Activated CD4-positive, alpha-beta T cell treated with anti-CD3 and anti-CD28 coated beads, Interleukin-2, amount 50 U/mL, for 16 hours (primary cell): ENCODE measurements around the gene BABAM2.
"Not testable (repeated sequence)": the region's sequence is repeated elsewhere in the genome, so short reads cannot be mapped to it uniquely, and the experiment has no call there.

Experiments
- DNase-seq: peaks from one replicate; pipeline ENCODE4 v3.0.0-alpha.2; 2020

The BABAM2 gene

DNA sequence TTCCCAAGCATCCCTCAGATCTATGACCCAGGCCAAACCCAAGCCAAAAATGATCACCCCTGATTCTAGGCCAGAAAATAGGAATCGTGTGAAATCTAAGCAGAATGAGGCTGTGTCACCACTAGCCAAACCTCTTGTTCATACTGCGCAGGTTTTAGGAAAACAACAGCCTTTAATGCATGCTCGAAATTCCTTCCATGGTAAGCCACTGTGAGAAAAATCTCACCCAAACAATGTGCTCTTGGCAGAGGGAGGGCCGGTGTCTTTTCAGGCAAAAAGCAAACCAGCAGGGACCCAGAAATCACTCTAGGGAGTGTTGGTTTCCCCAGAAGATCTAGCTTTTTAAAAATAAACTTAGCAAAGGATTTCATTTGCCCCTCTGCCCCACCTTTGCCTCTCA lies 430.9 kb downstream of the BABAM2 start:
- DNase-seq: no peak

DNA sequence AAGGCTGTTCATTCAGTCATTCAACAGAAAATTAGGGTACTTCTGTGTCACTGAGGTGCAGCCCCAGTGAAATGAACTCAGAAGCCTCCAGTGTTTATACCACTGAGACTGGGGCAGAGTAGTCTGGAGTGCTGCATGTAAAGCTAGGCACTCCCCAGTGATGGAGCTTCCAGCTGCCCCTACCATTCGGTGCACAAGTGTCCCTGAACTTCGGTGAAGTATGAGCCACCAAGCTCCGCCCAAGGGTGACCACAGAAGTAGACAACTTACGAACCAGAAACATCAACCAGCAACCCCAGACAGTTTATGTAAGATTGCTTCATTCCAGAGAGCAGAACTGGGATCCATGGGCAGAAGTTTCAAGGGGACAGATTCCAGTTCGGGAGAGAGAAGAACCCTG lies 431.5 kb downstream of the BABAM2 start:
- no peak for DNase-seq

DNA sequence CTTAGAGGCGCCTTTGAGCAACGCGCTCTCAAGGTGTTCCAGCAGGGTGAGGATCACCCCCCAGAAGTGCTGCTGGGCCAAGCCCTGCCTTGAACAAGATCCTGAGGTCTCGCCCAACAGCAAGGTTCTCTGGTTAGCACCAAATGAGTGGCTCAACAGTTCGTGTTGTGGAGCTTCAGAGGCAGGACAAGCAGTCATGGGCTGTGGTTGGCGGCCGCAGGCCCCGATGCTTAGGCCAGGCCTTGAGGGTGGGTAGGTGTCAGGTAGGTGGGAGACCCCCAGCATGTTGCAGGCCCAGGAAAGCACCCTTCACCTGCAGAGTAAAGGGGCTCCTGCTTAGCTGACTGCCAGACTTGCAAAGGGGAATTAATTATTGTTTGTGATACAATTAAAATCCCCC lies 431.9 kb downstream of the BABAM2 start:
- DNase-seq: no peak

DNA sequence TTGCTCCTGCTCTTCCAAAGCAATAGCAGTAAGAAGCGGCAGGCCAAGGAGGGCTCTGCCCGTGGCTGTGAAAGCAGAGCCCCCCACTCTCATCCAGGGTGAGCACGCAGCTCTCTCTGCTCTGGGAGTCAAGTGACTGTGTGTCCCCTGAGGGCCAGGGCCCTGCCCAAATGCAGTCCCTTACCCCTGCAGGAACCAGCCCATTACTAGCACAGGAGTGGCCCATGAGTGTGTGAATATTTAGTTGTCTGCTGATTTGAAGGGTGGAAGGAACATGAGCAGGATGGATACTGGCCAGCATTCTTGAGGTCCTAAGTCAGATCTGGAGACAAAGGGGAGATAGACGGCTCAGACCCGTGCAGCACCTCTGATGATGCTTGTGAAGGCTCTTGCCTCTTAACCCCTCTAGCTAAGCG lies 432.5 kb downstream of the BABAM2 start:
- no peak for DNase-seq

DNA sequence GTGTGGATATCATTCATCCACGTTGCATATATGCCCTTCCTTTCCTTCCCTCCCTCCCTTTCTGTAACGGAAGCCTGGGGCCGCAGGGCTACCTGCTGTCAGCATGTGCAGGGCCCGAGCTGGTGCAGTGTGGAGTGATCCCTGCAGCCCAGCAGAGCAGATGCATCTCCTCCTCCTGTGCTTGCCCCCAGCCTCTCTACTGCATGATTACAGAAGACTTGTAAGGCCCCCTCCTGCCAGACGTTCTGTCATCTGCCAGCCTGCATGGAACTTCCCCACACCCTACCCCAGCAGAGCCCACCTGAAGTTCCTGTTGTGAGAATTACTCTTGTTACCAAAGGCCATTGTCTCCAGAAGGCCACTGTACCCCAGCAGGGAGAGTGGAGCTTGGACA lies 434.6 kb downstream of the BABAM2 start:
- no peak for DNase-seq

DNA sequence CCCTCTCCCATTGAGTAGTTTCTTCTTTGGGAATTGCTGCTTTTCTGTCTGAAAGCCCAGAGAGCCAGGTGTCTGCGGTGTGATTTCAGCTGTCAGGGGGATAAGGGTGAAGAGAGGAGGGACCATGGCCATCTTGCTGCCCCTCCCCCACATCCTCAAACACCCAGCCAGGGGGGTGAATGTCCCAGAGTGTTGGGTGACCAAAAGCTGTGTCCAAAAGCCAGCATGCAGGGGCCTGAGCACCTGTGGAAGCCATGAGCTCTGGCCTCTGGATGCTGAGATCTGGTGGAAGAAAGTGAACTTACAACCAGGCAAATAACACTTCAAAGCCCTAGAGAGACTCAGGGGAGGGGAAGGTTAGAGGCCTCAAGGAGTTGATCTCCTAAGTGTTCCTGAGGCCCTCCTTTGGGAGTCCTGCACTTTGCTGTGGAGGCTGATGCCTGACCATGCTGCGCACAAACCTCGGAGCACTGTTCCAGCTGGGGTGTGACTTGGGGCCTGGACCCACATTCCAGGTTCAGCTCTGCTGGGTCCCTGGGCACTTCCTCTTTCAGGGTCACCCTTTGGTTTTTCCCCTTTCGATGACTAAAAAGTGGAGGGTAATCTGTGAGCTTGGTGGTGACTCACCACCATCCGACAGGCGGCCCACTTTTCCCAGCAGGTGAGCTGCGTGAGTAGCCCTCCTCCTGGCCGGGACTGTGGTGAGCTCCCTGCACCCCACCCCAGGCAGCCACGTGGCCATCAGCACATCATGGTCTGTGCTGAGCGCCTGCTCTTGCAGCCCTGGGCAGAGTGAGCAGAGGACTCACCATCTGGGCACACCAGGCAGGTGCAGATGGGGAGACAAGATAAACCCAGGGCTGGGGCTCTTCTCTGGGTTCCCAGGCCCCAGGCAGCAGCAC lies 435.3 kb downstream of the BABAM2 start:
- peak; percentile 62 for DNase-seq

DNA sequence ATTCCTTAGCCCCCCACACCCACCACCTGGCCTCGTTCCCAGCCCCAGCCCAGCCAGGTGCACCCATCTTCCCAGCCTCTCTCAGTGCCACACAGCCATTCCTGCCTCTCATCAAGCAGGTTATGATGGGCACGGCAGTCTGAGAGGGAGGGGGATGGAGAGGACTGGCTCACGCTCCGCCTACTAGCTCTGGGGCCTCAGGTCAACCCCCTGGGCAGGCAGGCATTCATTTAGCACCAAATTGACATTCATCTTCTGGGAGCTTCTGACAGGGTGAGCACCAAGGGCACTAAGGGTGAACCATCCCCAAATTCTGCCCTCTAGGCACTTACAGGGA lies 435.9 kb downstream of the BABAM2 start:
- DNase-seq: no peak

DNA sequence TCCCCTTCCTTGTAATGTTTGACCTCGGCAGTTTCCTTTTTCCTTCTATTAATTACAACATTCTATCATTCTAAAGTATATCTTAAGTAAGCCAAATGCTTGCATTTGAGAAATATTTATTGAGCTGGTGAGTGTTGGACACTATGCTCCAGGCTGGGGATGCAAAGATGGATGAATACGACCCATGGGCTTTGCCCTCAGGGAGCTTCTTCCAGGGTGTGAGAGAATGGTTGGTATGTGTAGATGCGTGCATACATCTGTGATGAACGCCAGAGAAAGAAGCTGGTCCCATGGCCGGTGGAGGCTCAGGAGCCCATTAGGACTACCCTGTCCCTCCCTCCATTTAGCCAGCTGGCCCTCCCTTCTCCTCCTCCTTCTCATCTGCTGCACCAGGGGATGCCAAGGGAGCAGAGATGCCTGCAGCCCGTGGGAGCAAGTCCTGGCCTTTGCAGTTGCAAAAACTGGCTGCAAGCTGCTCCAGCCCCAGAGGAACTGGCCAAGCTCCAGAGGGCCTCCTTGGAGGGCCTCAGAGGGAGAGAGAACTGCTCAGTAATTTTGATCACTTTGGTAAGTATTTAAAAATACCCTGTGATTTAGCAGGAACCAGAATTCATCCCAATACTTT lies 436.5 kb downstream of the BABAM2 start:
- DNase-seq: no peak

DNA sequence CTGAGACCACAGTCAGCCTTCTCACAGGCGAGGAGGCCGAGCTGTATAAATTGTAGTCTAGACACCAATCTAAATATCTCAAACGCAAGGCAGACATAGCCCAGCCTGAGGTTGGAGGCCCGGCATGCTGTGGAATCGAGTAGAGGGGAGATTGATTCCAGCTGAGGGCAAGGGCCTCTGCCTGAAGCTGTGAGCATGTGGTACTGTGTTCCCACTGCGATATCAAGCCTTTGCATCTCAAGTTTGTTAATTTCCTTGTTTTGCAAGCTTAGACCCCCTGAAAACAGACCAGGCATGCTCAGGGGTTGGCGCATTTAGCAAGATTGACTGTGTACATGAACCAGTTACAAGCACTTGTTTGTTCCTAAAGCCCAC lies 437.0 kb downstream of the BABAM2 start:
- no peak for DNase-seq

DNA sequence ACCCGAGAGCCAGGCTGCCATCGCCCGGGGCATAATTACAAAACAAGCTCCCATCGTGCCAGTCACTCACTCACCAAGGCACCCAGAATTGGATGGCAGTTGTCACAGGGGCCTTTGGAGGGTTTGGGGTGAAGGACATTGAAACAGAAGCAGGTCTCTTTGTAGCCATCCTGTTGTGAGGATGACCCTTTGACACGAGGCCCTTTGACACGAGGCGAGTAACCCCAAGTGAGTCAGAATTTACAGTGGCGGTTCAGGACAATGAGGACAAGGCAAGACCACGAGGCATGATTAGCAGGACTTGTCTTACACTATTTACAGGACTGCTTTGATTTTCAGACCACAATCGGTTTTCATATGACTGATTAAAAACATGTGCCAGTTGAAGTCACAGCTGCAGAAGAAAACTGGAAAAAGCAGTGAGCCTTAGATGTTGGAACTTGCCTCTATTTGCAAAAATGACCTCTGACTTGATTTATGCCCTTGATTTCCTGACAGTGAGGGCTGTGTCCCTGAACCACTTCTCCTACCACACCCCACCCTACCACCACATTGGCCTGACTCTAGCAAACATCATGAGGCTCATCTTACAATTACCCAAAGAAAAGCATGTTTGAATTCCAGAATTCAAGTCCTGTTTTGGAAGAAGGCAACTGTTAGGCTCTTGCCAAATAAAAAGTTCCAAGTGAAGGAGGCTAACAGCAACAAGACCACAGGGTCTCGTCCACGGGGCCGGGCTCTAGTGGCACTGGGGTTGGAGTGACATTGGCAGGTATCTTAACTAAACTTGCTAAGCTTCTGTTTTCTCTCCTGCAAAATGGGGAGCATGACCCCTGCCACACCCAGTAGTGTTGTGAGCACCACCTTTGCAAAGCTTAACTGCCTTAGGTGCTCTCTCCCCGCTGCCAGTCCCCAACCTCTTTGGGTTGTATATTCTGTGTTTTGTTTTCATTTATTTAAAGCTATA lies 437.7 kb downstream of the BABAM2 start:
- peak; percentile 58 for DNase-seq

DNA sequence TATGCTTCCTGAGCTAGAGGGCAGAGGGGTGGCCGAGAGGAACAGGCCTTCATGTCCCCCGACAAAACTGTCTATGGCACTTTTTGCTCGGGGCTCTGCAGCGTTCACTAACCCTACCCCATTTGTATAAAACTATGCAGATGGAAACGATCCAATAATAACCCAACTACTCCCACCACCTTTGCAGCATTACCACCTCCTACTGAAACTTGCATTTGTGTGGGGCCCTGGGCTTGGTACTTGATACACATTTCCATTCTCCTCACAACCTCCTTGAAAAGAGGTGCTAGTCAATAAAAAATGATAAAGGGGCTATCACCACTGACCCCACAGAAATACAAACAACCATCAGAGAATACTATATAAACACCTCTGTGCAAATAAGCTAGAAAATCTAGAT lies 438.7 kb downstream of the BABAM2 start:
- DNase-seq: no peak

DNA sequence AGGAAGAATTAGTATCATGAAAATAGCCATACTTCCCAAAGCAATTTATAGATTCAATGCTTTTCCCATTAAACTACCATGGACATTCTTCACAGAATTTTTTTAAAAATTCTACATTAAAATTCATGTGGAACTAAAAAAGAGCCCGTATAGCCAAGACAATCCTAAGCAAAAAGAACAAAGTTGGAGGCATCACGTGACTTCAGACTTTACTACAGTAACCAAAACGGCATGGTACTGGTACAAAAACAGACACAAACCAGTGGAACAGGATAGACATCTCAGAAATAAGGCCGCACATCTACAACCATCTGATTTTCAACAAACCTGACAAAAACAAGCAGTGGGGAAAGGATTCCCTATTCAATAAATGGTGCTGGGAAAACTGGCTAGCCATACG lies 440.2 kb downstream of the BABAM2 start:
- not testable (repeated sequence) for DNase-seq

DNA sequence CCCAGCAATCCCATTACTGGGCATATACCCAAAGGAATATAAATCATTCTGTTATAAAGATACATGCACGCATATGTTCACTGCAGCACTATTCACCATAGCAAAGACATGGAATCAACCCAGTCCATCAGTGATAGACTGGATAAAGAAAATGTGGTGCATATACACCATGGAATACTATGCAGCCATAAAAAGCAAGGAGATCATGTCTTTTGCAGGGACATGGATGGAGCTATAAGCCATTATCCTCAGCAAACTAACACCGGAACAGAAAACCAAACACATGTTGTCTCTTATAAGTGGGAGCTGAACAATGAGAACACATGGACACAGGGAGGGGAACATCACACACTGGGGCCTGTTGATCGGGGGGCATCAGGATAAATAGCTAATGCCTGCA lies 441.3 kb downstream of the BABAM2 start:
- not testable (repeated sequence) for DNase-seq

DNA sequence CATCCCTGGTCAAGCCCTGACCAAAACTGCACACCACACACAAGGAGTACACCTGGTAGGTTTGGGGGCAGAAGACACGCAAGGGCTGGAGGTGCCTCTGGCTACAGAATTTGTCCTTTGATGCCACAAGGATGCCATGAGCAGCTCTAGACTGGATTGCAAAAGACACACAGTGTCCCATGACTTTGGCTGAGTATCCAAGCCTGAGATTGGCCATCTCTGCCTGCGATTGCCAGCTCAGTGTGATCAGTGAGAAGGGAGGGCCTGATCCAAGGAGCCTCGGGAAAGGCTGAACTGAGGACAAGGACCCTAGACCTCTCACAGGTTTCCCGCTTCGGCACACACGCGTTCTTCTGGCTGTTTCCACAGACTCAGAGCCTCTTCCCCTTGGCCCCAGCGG lies 442.2 kb downstream of the BABAM2 start:
- DNase-seq: no peak

DNA sequence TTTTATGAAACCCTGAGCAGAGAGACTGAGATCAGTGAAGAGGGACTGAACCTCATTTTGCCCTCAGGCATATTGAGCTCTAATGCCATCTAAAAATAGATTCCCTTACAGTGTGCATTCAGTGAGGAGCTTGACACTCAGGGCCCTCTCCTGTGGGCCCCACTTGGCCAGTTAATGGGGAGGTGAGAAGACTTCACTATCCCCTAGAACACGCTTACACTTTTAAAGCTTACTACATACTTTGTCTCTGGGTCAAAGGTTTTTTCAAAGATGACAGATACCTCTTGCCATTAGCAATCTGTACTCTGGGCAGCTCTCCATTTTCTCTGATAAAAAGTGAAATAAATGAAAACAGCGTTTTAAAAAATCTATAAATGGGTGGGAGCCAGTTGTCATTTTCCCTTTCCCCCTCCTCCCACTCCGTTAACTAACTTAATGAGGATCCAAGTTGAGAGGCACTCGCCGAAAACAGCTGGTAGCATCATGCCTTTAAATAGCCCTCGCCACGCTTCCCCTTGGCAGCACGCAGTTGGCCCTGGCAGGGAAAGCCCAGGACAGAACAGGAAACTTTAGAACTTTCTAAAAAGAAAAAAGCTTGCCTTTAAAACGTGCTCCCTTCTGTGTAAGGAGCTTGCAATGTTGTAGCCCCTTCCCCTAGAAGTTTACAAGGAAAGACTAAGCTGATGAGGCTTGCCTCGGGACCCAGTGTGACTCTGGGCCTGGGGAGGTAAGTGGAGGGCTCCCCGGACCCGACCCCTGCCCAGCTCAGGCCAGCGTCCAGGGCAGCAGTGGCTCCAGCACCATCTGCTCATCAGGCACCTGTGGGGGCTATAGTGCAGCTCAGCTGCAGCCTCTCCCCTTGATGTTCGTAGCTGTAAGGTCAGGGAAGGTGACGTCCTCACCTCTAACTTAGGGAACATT lies 443.3 kb downstream of the BABAM2 start:
- no peak for DNase-seq

DNA sequence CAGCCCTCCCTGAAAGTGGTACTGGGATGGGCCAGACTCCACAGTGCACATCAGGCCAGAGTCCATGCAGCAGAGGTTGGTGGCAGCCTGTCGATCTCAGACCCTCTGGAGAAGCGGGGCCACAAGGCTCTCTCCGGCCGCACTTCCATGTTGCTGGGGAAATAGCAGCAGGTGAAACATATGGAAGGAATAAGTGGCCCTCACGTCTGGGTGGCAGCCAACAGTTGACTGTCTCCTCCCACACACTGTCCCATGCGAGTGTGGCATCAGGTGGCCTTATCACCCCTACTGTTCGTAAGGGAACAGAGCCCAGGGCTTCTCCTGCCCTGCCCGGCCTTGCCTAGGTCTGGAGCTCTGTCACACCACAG lies 444.0 kb downstream of the BABAM2 start:
- DNase-seq: no peak

DNA sequence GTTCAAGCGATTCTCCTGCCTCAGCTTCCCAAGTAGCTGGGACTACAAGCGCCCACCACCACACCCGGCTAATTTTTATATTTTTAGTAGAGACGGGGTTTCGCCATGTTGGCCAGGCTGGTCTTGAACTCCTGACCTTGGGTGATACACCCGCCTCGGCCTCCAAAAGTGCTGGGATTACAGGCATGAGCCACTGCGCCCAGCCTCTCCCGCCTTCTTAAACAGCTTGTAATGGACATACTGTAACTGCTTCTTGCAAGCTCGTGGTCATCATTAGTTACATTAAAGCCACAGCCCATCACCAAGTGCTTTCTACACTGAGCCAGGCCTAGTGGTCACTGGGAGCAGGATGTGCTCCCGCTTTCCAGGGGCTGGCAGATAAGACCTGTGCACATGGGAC lies 444.7 kb downstream of the BABAM2 start:
- not testable (repeated sequence) for DNase-seq

DNA sequence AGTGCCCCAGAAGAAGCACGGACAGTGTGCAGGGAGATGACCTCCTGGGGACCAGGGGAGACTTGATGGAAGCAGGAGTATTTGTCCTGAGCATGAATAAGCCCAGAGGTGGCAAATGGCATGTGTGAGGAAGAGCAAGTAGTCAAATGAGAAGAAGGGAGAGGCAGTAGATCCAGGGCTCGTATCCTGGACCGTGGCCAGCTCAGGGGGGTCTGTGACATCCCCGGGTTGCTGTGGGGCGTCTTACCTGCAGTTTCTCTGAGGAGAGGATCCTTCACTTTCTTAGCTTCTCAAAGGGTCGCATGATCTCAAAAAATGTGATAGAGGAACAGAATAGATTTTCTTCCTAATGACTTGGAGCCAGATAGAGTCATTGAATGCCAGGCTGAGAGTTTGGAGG lies 445.1 kb downstream of the BABAM2 start:
- no peak for DNase-seq

DNA sequence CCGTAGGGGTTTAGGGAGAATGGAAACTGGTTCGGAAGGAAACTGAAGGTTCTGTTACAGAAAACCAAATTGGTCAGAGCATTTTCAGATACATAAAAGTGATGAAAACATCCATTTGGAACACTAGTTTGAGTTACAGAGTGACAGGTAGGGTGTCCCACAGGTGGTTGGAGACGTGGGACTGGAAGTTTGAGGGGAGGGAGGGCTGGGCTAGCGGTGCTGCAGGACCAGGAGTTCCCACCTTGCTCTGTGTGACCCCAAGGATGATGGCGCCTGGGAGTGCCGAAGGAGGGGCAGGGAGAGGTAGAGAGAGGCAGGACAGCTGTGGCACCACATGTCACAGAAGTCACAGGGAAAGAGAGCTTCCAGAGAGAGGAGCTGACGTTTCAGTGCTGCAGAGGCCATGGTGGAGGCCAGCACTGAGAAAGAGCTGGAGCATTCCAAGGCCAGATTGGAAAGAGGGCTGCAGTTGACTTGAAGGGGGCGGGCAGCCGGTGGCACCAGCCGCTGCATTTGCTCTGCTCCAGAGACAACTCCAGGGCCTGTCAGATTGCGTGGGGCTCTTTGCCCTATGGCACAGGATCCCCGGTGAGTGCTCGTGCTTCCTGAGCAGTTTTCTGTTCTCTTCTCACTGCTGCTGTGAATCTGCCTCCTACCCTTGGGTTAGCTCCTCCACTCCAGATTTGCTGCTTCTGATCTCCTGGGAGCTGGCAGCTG lies 445.9 kb downstream of the BABAM2 start:
- no peak for DNase-seq

DNA sequence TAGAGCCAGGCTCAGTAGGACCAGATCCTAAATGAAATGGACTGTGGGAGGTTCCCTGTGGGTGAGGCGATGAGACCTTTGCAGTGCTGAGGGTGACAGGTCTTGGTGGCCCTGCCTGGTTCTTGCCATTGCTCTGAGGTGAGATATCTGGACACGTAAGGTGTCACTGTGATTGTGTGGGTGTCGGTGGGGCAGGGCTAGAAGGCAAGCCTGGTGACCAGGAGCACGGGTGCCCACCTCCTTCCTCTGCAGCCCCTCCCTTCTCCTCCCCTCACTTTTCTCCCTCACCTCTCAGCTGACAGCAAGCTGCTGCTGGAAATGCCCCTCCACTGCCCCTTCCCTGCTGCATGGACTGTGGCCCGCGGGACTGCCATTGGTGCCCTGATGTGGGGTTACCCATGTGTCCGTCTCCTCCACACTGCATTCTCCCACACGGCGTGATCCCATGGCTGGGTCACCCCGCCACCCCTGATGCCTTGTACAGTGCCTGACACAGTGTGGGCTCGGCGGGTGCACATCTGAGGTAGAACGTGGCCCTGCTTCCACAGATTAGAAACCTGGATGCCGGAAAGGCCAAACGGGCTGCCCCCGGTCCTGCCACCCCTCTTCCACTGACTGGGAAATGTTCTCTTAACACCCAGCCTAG lies 446.6 kb downstream of the BABAM2 start:
- DNase-seq: no peak
